HG02763 (cell line): ENCODE measurements around the gene TMEM121B.

Experiments
- ATAC-seq: cut with Tn5 transposase; IDR thresholded peaks from one replicate; pipeline ENCODE4 v1.9.1; 2021; ENCODE audit warnings: mild to moderate bottlenecking, moderate library complexity; ENCODE audit not compliant: unreplicated experiment

Gene TMEM121B

DNA sequence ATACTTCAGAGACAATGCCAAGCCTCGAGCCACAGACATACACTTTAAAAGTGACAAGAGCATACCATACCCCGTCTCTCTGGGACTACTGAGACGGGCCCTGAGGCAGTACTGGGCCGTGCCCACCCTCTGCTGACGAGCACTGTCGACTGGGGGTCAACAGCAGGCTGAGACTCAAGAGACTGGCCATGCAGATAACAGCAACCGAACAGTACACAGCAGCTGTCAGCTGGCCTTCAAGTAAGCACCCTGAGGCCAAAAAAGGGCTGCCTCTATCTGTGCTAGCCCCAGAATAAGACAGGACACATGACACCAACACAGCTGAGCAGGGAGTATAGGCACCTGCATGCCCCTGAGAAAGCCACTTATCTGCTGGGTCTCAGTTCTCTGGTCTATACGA lies 18.9 kb upstream of the TMEM121B start:
- no peak for ATAC-seq

DNA sequence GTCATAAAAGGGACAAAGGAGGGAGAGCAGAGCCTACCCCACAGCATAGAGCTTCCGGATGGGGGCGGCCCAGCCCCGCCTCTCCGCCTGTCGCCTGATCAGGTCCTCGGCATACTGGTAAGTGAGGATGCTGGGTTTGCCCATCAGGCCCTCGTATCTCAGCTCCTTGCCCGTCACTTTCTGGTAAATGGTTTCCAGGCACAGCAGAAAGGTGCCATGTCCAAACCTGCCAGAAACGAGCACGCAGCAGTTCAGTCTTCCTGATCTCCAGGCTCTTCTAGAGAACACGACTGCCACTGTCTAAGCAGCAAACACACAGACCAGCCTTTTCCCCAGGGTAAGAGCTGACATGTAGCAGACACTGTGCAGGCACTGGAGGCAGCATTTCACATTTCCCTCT lies 17.4 kb upstream of the TMEM121B start:
- ATAC-seq, result no peak

DNA sequence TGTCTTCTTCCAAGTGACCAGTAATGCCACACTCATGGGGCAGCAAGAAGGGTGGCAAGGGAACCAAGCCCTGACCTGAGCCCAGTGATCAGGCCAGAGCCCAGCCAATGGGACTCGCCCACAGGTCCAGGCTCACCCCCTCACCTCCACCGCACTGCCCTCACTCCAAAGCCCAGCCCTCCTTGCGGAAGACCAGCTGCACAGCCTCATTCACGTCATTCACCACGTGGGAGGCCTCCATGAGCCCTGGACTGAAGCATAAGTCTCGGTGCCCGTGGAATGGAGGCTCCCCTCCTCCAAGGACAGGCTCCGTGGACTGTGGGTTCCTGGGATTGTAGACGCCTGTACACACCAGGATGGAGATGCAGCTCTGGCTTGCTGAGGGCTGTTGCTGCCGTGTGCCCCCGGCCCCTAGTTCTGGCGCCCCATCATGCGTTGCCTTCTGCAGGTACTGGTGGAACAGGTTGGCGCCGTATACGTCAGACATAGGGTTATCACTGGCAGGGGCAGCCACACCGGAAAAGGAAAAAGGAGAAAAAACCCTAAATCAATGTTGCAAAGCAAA lies 16.8 kb upstream of the TMEM121B start:
- no peak for ATAC-seq

DNA sequence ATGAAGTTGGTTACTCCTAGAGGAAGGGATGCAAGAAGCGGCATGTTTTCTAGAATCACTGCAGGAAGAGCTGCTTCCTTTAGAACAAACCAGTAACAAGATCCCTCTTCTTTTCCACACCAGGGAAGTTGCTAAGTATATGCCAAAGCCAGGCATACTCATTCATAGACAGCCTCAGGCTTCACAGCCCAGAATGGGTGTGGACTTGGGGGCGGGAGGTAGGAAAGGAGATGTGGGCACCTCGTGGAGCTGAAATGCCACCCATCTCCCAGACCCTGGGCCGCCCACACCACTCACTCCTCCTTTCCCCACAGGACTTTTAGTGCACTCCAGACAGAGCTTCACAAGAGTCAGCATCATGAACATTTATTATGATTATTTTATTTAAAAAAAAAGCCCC lies 16.0 kb upstream of the TMEM121B start:
- ATAC-seq, result no peak

DNA sequence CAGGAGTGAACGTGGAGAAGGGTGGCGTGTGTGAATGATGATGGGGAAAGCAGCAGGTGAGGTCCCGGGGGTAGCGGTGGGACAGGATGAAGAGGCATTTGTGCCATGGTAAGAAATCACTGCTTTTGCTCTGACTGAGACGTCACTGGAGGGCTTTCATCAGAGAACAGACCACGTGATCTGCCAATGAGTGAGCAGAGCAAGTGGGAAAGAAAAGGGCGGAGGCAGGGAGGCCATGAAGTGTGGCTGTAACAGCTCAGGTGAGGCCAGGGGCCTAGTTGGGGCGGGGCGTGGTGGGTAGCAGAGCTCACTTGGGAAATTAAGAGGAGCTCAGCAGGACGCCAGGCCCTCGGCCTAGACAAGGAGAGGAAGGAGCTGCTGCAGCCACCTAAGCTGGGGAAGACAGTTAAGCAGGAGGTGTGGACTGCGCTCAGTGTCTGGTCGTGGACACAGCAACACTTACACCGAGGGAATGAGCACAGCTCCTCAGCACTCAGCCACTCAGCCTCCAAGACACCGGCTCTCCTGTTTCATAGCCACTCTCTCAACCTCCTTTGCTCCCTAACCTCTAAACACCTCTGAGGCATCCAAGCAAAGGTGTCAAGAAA lies 14.1 kb upstream of the TMEM121B start:
- ATAC-seq, result no peak

DNA sequence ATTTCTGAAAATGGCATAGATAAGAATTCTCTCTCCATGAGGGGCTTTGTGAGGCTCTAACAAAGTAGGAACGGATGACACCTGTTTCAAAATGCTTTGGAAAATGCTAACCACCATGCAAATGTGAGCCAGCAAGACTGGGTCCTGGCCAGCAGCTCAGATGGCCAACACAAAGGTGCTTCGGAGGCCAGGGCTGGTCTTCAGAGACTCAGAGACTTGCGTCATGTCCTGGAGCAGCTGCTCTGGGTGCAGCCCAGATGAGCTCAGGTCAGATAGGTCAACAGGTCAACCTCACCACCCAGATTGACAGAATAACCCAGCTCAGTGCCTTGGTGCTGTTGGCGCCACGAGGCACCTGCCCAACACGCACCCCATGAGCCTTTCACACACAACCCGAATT lies 12.0 kb upstream of the TMEM121B start:
- ATAC-seq, result no peak

DNA sequence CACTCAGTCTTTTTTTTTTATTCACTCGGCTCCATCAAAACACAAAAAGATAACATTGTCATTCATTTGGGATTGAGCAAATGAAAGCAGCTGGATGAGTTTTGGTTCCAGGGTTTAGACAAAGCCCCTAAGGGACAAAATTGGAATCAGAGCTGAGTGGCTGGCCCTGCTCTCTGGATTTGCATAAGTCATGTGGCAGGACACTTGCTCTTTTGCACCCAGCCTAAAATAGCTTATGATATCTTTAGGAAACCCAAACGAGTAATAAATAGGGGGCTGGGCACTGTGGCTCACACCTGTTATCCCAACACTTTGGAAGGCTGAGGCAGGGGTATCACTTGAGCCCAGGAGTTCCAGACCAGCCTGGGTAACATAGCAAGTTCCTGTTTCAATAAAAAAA lies 11.0 kb upstream of the TMEM121B start:
- ATAC-seq, result no peak

DNA sequence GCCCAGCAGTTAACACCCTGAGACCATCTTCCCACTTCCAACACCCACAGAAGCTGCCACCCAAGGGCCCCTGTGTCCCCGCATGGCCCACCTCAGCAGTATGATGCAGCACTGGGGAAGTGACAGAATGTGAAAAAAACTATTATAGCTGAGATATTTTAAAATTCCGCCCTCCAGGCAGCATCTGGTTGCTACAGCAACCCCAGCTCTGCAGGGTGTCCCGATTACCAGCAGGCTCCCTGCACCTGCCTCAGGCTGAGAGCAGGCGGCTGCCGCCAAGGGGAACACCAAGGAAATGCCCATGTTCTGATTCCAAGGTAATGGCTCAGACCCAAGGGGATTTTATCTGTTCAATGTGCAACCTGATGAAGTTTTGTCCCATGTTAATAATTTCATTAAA lies 10.5 kb upstream of the TMEM121B start:
- no peak for ATAC-seq

DNA sequence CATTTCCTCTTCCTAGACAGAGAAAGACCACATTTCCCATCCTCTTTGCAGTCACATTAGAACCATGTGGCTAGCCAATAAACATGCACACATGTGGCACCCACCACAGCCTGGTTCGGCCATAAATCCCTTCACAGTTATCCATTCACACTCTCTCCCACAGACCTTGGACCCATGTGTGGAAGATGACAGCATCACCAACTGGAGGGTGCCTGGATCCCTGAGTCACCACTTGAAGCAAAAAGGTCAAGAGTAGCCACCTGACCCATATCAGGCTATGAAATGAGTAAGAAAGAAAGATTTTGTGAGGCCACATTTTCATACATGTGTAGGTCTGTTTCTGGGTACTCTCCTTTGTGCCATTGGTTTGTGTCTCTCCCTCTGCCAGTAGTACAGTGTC lies 9.0 kb upstream of the TMEM121B start:
- ATAC-seq, result no peak

DNA sequence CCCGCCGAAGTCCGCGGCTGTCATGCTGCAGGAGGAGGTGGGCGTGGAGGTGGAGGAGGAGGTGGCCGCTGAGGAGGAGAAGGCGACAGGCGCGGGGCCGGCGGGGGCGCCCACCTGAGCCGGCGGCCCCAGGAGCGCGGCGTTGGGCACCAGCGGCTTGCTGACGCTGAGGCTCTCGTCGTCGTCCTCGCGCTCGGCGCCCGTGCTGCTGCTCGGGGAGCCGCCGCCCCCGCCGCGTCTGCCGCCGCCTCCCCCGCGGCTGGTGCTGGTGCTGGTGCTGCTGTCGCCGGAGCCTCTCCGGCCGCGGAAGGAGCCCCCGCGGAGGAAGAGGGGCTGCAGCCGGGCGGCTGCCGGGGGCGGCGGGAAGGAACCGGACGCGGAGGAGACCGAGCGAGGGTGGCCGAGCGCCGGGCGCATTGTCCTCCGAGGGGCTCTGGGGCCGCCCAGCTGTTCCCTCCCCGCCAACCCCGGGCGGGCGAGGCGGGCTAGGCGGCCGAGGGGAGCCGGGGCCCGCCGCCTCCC lies 388 bp downstream of the TMEM121B start:
- no peak for ATAC-seq

DNA sequence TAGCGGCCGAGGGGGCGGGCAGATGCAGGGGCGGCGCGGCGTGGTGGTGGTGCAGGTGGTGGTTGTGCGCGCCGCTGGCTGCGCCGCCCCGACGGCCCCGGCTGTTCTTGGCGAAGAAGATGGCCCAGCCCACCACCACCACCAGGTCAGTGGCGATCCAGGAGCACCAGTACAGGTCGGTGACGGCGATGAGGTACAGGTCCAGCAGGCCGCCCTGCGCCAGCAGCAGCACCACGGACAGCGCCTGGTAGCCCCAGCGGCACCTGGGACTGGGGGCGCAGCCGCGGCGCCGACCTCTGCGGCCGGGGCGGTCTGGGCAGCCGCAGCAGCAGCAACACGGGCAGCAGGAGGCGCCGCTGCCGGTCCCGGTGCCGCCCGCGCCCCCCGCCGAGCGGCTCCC lies 879 bp downstream of the TMEM121B start:
- ATAC-seq, result no peak

DNA sequence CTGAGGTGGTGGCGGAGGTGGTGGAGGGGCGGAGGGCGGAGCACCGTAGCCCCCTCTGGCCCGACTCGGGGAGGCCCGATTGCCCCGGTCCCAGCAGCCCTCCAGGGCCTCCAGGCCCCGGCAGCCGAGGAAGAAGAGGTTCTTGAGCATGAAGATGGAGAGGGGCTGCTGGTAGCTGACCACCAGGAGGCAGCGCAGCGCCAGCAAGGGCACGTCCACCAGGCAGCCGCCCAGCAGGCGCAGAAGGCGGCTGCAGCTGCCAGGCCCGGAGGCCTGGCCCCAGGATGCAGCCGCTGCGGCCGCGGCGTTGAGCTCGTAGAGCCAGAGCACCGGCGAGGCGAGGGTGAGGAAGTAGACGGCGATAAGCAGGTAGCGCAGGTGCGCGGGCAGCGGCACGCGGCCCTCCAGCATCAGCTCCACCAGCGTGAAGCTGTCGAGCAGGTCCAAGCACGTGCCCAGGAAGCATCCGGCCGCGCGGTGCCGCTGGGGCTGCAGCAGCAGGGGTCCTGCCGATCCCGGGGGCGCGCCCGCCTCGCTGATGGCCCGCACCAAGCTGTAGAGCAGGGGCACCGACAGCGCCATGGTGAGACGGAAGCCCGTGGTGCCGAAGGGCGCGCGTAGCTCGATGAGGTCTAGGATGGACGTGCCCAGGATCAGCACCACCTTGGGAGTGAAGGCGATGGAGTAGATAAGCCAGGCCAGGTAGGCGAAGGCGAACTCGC lies 1.5 kb downstream of the TMEM121B start:
- no peak for ATAC-seq

DNA sequence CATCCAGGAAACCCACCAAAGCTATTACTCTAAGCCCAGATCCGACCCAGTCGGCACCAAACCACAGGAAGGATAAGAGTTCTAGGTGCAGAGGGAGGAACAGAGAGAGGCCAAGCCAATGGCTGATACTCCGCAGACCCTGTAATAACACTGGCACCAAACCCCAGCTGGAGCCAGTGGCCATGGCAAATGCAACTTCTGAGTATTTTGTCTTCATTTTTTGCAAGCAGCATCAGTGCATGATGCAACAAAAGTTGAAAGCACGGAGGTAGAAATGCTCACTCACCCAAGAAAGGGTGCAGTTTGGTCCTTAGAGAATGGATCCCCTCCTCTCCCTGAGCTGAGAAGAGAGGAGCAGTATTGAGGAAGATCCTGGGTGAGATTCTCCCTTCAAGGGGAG lies 2.8 kb downstream of the TMEM121B start:
- ATAC-seq, result no peak

DNA sequence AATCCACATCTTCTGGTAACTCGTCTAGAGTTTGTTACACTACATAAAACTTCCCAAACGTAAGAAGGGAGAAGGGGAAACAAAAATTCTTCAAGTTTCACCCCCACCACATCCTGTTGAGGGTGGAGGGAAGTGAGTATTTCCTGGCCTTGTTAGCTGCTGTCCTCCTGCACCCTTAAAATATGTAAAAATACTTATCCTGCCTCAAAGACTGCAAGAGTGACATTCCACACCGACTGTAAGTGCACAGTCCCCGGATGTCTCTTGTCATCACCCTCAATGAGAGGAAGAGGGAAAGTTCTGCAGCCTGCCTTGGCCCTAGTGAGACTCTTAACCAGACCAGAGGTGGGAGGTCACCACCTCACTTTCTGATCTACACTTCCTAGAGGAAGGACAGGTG lies 3.3 kb downstream of the TMEM121B start:
- ATAC-seq, result no peak

DNA sequence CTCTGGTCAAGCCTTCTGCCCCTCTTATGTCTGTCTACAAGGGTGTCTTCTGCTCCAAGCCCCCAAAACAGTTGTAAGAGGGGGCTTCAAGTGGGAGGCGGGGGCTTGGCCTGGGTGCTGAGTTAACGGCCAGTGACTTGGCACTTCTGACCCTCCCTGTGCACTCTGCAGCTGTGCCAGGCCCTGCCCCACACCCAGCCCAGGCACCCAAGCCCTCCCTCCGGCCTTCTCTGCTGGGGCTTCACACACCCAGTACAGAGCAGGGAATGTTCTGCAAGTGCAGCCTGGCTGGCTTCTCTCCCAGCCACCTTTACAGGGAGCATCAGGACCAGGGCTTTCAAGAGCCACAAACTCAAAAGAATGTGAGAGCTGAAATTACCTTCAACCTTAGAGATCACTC lies 3.8 kb downstream of the TMEM121B start:
- no peak for ATAC-seq

DNA sequence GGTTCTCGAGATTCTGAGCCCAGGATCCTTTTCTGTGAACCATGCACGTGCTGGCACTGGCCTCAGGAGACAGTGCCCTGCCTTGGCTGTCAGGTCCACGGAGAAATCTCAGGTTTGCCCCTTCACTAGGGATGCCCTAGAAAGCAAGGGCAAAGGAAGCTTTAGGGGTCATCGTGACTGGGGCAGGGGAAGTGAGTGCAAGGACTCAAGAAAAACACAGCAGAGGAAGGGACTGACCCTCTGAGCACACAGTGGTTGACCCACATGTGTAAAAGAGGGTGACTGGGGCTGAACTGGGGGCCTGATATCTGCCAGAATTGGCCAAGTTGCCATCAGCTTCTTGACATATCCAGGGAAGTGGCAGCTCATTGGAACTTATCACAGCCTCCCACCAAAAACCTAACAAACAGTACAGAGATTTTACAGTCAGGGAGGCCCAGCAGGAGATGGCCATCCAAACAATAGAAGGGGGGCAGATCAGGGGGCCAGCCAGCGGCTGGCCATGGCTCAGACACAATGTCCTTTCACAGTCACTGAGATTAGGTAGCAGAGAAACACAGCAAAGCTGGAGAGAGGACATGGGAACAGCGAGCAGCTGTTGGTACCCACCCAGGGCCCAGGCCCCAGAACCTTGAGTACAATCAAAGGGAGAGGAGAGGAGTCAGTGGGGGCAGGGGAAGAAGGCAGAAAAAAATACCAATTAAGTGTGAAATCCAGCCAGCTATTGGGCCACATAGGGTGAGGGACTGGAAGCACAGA lies 4.4 kb downstream of the TMEM121B start:
- no peak for ATAC-seq

DNA sequence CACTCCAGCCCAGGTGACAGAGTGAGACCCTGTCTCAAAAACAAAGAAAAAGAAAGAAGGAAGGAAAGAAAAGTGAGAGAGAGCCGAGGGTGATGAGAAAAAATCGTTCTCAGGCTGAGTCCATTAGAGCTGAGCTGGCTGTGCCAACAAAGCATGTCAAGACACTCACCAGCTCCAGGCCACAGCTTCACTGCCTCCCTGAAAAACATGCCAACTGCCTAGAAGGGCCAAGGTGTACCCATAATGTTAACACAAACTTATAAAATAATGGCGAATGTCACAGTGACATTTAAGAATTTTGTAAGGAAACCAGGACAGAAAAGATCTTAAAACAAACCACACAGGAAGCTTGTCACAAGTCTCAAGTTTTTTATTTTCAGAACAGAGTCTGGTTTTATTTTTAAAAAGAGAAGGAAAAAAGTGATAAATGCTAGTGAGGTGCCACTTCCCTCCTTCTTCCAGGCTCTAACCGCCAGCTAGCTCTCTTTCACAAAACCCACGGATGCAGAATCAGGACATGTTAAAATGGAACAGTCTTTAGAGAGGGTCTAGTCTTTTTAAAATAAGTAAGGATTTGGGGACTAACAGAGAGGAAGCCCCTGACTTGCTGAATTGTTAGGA lies 5.1 kb downstream of the TMEM121B start:
- no peak for ATAC-seq

DNA sequence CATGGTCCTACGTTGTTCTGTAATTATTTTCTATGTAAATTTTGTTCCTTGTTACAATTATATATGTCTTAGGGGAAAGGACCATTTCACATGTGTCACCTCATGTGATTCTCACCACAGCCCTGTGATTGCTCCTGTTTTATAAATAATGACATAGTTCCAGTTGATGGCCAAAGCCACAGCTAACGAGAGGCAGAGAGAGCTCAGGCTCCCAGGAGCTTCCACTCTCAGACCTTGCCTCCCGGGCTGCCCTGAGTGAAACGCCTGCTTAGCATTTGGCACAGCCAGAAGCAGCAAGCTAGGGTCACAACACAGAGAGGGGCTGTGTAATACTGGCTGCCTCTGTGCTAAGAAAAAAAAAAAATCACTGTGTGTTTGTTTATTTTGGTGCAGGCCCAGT lies 5.9 kb downstream of the TMEM121B start:
- ATAC-seq, result no peak

DNA sequence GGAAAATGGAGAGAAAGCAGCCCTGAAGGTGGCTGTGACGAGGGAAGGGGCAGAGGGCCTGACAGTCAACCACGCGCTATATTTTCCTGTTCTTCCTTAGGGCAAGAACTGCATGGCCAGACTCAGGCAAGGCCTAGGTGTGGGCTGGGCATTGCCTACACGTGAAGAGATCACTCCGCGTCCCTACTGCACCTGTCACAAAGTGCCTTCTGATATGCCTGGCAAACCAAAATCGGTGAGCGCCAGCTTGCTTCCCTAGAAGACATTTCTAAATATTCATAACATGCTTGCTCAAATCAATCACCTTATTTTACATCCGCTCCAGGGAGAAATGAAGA lies 6.3 kb downstream of the TMEM121B start:
- no peak for ATAC-seq

DNA sequence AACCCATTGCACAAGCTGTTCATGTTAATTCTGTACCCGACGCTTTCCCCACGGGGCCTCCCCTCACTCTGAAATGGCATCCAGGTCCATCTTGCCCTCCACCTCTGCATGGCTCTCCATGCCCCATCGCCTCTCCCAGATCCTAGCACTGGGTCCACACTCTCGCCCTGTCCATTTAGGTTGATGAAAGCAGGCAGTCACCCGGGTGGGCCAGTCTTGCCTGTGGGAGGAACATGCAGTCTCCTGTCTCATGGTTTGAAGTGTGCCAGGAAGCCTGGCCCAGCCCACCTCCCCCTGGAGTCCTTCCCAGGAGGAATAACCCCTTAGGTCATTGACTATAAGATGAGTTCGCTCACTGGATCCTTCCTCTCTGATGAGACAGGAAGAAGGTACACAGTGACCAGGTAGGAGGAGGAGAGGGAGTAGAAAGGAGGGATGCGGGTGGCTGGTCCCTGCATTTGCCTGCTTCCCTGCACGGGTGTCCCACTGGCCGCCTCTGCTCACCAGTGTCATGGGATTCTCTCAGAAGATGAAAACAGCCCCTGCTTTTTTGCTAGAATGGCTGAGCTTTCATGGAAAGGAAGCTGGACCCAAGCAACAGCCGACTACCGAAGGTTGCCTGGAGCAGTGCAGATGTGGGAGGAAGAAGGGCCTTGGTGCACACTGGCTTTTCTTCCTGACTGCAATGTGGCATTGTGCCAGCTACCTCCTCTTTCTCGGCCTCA lies 6.8 kb downstream of the TMEM121B start:
- no peak for ATAC-seq

DNA sequence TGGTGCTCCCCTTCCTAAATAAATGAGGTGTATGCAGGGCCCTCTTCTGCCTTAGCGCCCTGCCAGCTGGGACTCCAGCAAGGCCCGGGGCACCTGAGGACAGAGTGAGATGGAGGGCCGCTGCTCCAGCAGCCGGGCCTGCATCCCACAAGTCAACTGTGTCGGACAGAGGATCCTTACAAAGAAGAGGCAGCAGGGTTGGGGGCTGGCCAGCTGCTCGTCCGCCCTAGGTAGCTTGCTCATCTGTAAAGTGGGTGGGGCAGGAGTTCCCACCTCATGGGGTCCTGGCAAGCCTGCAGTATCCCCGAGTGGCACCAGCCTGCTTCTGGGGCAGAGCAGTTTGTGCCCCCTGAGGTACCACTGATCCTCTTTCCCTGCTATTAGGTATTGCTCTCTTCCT lies 7.6 kb downstream of the TMEM121B start:
- ATAC-seq, result no peak
